Caco-2 (cell line): ENCODE results near the gene IL1B. TPM values are rescaled to one million over a fixed set of nuclear protein-coding genes. Genes with fewer than 3 reads are reported as not detected.

ENCODE experiments used
- BruUV-seq: library from RNA; stranded (reverse); fragments of 400-500 nt; replicated peaks from 2 replicates; lab custom pipeline; 2021; lab: Mats Ljungman, UMichigan
- CTCF ChIA-PET: fragments of 300-600 bp; sonication (Branson Sonifier 250); formaldehyde crosslinking; loops from one replicate; lab custom pipeline; 2022; ENCODE audit warnings: antibody characterized with exemption; lab: Charles Lee
- POLR2A ChIA-PET: fragments of 300-600 bp; sonication (Branson Sonifier 250); formaldehyde crosslinking; loops from one replicate; lab custom pipeline; 2022; ENCODE audit warnings: antibody characterized with exemption; lab: Charles Lee
- DNase-seq, 2 experiments: peaks; one replicate each; pipeline versions ENCODE4 v3.0.0 to v3.0.0-alpha.2; 2020 to 2022
- H3K27me3 ChIP-seq: replicated peaks from 2 replicates; pipeline ENCODE4 v1.6.0; 2011; ENCODE audit warnings: low read length; ENCODE audit not compliant: control insufficient read depth, insufficient read depth
- H3K36me3 ChIP-seq: 2 replicates; pipeline ENCODE4 v1.5.1; 2011; ENCODE audit warnings: low read length; ENCODE audit not compliant: control insufficient read depth, insufficient read depth
- H3K4me1 ChIP-seq: fragments of 250-450 bp; sonication (Bioruptor Pico); 2 replicates; pipeline ENCODE4 v1.5.1; 2020; ENCODE audit warnings: mild to moderate bottlenecking
- H3K4me3 ChIP-seq: 2 replicates; pipeline ENCODE4 v1.5.1; 2011; ENCODE audit warnings: low read depth, mild to moderate bottlenecking, control low read depth, low read length
- H3K9me3 ChIP-seq: fragments of 250-450 bp; sonication (Bioruptor Pico); 2 replicates; pipeline ENCODE4 v1.5.1; 2020; ENCODE audit warnings: mild to moderate bottlenecking, moderate library complexity
- H3K27ac Mint-ChIP-seq: one replicate; pipeline ENCODE4 v1.8.0; 2022; ENCODE audit warnings: mixed read lengths; ENCODE audit not compliant: unreplicated experiment
- H3K27me3 Mint-ChIP-seq: one replicate; pipeline ENCODE4 v1.8.0; 2022; ENCODE audit warnings: mixed read lengths; ENCODE audit not compliant: insufficient read depth, unreplicated experiment
- H3K36me3 Mint-ChIP-seq: one replicate; pipeline ENCODE4 v1.8.0; 2022; ENCODE audit warnings: mild to moderate bottlenecking, mixed read lengths; ENCODE audit not compliant: insufficient read depth, unreplicated experiment
- H3K4me1 Mint-ChIP-seq: one replicate; pipeline ENCODE4 v1.8.0; 2022; ENCODE audit warnings: low read depth, mixed read lengths; ENCODE audit not compliant: unreplicated experiment
- H3K4me3 Mint-ChIP-seq: one replicate; pipeline ENCODE4 v1.8.0; 2022; ENCODE audit warnings: mild to moderate bottlenecking, moderate library complexity, mixed read lengths; ENCODE audit not compliant: unreplicated experiment
- H3K9me3 Mint-ChIP-seq: one replicate; pipeline ENCODE4 v1.8.0; 2022; ENCODE audit warnings: mixed read lengths; ENCODE audit not compliant: unreplicated experiment
- CTCF ChIP-seq, 2 experiments: fragments of 200-600 bp in 1 of 2; IDR thresholded peaks; 1 replicate in 1 of 2; 2 replicates in 1 of 2; pipeline versions ENCODE4 v1.5.1 to v1.8.0; 2011 to 2022; ENCODE audit warnings: antibody characterized with exemption in 1 of 2, control low read depth in 1 of 2, inconsistent platforms in 1 of 2, low read depth in 1 of 2, low read length in 1 of 2, mild to moderate bottlenecking in 1 of 2, moderate library complexity in 1 of 2; ENCODE audit not compliant: insufficient read depth in 1 of 2, severe bottlenecking in 1 of 2, unreplicated experiment in 1 of 2
- intact Hi-C: fragments of 100-400 bp; cut with micrococcal nuclease; formaldehyde crosslinking; loops from one replicate; pipeline ENCODE4 v1.10.0; 2022; ENCODE audit not compliant: unreplicated experiment
- total RNA-seq: library from RNA; stranded (reverse); gene quantifications from 2 replicates; pipeline ENCODE4 v1.2.3, GENCODE V29; 2022

IL1B gene
- total RNA-seq, 1 experiment from 2014 or later = 0.18 TPM

GRCh38 chr2:112846031-112846430 lies 9.5 kb upstream of the IL1B start:
- no TSS peak for BruUV-seq
- Mint-ChIP-seq H3K4me1 (no peaks in the 10 kb centered on the region), H3K9me3 (peaks cover 10% of the 10 kb centered on the region), H3K4me3 (no peak overlapping the region), H3K27ac (no peak overlapping the region), H3K27me3 (no peaks in the 10 kb centered on the region), H3K36me3 (no peaks in the 10 kb centered on the region)
- intact Hi-C loops = no loop called here
- no peaks in the 10 kb centered on the region for H3K4me1 ChIP-seq
- ChIA-PET CTCF (no interaction called here), POLR2A (no interaction called here)
- TF ChIP-seq CTCF (IDR thresholded peaks at IDR 0.05; ENCODE audit: insufficient read depth in 1 of 2, low read depth in 1 of 2, low read length in 1 of 2, severe bottlenecking in 1 of 2, unreplicated experiment in 1 of 2) = no peak
- no peak overlapping the region for H3K4me3 ChIP-seq
- no peaks in the 10 kb centered on the region; the same call in 1 of the 2 replicates for H3K27me3 ChIP-seq
- H3K36me3 ChIP-seq = no peaks in the 10 kb centered on the region
- no peaks in the 10 kb centered on the region for H3K9me3 ChIP-seq
- no peak for DNase-seq

- H3K27me3 Mint-ChIP-seq = no peaks in the 10 kb centered on the region
Observed at GRCh38 chr2:112843836-112844235, 7.3 kb upstream of the IL1B start.

GRCh38 chr2:112843288-112843687 lies 6.7 kb upstream of the IL1B start:
- POLR2A ChIA-PET = no interaction called here
- intact Hi-C loops = no loop called here
- no peak overlapping the region for H3K27ac Mint-ChIP-seq
- Histone ChIP-seq H3K4me3 (no peak overlapping the region), H3K4me1 (no peaks in the 10 kb centered on the region), H3K9me3 (no peaks in the 10 kb centered on the region), H3K27me3 (no peaks in the 10 kb centered on the region; the same call in 1 of the 2 replicates), H3K36me3 (no peaks in the 10 kb centered on the region)
- H3K27me3 Mint-ChIP-seq = no peaks in the 10 kb centered on the region
- H3K4me3 Mint-ChIP-seq = no peak overlapping the region
- CTCF ChIA-PET = no interaction called here
- H3K36me3 Mint-ChIP-seq = no peaks in the 10 kb centered on the region
- no TSS peak for BruUV-seq
- no peaks in the 10 kb centered on the region for H3K9me3 Mint-ChIP-seq
- H3K4me1 Mint-ChIP-seq = no peaks in the 10 kb centered on the region
- no peak for TF ChIP-seq CTCF (IDR thresholded peaks at IDR 0.05; ENCODE audit: insufficient read depth in 1 of 2, low read depth in 1 of 2, low read length in 1 of 2, severe bottlenecking in 1 of 2, unreplicated experiment in 1 of 2)
- no peak for DNase-seq

More at GRCh38 chr2:112843836-112844235, 7.3 kb upstream of the IL1B start:
- no peak overlapping the region for H3K4me3 ChIP-seq
- Mint-ChIP-seq H3K27ac (no peak overlapping the region), H3K4me3 (no peak overlapping the region), H3K4me1 (no peaks in the 10 kb centered on the region), H3K9me3 (peaks cover 2% of the 10 kb centered on the region), H3K36me3 (no peaks in the 10 kb centered on the region)
- ChIA-PET CTCF (no interaction called here), POLR2A (no interaction called here)
- H3K4me1 ChIP-seq = no peaks in the 10 kb centered on the region
- no peak for DNase-seq
- no peaks in the 10 kb centered on the region; the same call in 1 of the 2 replicates for H3K27me3 ChIP-seq
- no peak for TF ChIP-seq CTCF (IDR thresholded peaks at IDR 0.05; ENCODE audit: insufficient read depth in 1 of 2, low read depth in 1 of 2, low read length in 1 of 2, severe bottlenecking in 1 of 2, unreplicated experiment in 1 of 2)
- no TSS peak for BruUV-seq
- H3K9me3 ChIP-seq = no peaks in the 10 kb centered on the region
- no peaks in the 10 kb centered on the region for H3K36me3 ChIP-seq
- intact Hi-C loops = no loop called here
